GM19099 (cell line): ENCODE results near the gene DIAPH2.

Experiments used
- POLR2A ChIP-seq: IDR thresholded peaks from 3 replicates; pipeline ENCODE4 v1.6.1; 2011; ENCODE audit warnings: low read depth; ENCODE audit not compliant: insufficient read length; ENCODE audit errors: extremely low read depth

Gene DIAPH2

DNA sequence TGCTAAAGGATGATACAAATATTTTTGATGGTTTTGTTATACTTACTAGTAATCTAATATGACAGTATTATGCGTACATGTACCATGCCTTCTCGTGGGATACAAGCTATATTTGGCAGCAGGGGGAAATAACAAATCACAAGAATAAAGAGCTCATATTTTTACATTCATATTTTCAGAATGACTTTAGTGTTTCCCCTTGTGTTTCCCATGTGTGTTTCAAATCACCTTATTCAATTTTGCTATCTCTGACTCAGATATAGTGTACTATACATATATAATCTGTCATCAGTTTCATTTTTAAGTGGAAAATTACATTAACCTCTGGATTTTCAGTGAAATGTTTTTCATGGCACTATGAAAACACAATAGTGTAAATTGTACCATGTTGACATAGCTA lies 345.8 kb downstream of the DIAPH2 start:
- TF ChIP-seq POLR2A, result no peak

DNA sequence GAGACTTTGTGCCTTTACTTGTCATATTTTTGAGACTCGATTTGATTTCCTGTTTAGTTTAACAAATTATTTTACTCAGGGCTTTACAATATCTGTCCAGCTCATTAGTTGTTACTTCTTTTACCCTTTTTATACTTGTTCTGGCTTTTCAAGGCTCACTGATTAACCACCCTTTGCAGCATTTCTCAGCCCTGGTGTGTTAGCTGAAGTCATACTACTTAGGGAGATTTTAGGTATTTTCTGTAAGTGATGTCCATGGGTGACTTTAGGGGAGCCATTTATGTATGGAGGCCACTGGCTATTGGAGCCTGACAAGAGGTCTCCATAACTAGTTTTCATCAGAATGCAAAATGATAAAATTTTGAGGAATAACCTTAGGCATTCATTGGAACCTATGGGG lies 346.3 kb downstream of the DIAPH2 start:
- TF ChIP-seq POLR2A, result no peak

DNA sequence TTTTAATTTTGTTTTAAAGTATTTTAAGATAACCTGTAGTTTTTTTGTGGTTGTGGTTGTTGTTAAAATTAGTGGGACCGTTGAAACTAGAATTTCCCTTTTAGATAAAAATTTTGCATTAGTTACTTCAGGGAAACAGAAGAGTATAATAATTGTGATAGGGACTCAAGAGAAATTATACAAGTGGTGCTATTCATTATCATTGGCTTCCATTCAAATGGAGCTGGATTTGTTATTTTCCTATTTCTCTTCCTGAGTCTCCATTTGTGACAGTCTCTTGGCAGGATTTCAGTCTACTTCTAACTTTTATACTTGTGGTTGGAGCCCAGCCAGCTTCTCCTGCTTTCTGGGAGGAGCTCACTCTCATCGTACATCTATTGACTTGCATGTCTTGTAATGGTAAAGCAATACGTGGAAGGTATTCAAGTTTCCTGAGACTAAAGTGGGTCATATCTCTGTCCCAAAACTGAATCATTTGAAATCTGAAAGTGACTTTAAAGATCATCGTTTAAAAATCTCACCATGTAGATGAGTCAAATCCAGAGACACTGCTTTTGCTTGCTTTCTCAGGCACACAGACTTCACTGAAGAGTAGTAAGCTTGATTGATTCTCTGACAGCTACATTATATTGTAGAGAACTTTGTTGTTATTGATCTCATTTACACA lies 354.9 kb downstream of the DIAPH2 start:
- TF ChIP-seq POLR2A, result no peak

DNA sequence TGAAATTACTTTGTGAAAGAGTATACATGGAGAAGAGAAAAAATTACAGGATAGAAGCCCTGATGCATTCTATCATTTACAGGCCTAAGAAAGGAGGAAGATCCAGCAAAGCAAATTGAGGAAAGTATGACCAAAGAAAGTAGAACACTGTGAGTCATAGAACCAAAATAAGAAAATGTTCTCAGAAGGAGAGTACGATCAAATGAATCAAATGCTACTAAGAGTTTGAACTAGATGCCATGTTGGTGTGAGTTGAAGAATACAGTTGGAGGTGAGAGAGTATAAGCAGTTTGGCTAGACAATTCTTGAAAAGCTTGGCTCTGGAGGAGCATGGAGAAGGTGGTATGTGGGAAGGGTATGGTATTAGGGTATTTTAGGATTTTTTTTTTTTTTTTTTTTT lies 360.8 kb downstream of the DIAPH2 start:
- TF ChIP-seq POLR2A, result no peak

DNA sequence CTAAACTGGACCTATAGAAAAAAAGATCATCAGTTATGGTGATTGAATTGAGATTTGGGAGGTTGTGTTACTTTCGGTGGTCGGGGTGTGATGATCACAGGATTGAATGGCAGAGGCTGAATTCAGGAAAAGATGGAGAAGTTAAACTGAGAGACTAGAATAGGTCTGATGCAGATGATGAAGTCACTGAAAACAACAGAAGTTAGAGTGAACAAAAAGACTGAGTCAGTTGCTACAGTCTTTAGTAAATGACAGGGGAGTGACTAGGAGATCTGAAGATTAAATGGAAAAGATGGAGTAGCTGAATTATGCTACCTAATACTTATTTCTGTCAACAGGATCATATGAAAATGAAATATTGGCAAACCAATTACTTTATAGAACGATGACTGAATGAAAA lies 362.2 kb downstream of the DIAPH2 start:
- TF ChIP-seq POLR2A, result no peak

DNA sequence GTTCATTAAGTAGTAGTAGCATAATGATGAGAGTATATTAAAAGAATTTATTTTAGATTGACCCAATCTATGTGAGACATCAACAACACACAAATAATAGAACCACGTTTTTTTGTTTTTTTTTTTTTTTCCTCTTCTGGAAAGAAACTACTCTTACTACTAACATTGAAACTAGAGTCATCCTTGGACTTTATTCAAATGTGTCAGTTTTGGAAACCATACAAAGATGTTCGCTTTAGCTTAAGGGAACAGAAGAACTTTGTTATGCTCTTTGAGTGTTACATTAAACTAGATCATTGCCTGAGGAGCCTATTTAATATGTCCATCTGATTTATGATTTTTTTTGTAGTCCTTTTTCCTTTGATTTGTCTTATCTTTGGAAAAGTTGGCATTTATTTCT lies 365.8 kb downstream of the DIAPH2 start:
- TF ChIP-seq POLR2A, result no peak

DNA sequence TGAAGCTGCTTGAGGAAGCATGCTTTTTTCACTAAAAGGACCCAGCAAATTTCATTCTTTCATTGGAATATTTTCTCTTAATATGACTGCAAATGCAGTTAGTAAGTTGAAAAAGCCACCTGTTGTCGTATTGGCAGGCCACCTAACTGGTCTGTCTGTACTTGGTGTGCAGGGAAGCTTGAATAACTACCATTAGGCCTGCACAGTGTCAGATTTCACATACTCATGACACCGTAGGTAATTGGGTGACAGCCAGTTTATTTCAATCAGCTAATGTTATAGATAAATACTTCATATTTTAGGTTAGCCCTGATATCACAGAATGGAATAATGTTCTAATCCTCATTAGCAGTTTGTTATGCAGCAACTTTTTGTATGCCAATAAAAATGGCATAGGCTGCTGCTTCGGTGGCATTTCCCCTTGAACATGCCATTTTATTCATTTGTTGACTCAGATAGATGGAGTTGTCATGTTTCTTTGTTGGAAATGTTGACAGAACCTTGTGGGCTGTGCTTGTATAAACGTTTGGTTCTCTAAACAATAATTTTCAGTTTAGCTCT lies 372.8 kb downstream of the DIAPH2 start:
- no peak for TF ChIP-seq POLR2A

DNA sequence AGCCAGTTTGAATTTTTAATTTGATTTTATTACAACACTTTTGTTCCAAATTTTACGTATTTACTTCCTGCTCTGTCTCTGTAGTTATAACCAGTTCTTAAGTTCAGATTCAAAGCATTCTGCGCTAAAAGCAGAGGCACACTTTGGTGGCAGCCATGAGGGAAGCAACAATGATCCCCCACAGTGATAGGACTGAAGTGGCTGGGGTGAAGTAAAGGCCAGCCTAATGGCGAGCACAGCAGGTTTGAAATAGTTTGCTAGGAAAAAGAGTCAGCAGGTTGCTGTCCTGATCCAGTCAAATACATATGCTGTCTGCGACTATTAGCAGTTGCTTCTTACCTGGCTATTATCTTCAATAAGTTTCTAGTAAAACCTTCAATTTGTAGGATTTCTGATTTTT lies 375.4 kb downstream of the DIAPH2 start:
- no peak for TF ChIP-seq POLR2A

DNA sequence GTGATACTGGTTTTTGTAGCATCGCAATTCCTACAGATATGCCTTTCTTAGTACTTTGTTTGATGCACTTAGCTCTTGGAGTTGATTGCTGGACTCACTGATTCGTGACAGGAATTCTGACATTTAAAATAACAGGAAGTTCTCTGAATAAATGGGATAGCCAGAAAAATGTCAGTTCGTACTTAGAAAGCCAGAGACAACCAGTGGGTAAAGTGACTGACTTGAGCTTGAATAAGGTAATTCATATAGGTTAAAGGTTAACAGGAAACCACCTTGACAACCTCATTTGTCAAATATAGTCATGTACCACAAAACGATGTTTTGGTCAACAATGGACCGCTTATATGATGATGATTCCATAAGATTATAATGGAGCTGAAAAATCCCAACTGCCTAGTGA lies 380.4 kb downstream of the DIAPH2 start:
- no peak for TF ChIP-seq POLR2A

DNA sequence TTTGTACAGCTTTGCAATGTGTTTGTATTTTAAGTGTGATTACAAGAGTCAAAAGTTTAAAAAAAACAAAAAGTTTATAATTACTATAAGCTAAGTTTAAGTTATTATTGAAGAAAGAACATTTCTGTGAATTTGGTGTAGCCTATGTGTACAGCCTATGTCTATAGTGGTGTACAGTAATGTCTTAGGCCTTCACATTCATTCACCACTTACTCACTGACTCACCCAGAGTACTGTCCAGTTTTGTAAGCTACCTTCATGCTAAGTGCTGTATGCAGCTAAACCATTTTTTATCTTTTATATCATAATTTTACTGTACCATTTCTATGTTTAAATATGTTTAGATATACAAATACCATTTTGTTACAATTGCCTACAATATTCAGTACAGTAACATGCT lies 381.3 kb downstream of the DIAPH2 start:
- no peak for TF ChIP-seq POLR2A

DNA sequence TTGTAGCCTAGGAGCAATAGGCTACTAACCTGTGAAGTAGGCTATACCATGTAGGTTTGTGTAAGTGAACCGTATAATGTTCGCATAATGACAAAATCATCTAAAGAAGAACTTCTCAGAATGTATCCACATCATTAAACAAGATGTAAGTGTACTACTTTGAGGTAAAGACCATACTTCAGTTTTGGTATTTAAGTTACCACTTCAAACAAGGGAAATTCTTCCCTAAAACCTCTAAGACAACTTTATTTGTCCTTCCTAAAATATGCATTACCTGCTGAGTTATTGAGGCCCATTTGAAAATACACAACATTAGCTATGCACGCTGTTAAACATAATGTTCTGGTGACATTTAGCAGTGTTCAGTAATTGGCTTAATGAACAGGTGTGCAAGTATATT lies 381.7 kb downstream of the DIAPH2 start:
- no peak for TF ChIP-seq POLR2A

DNA sequence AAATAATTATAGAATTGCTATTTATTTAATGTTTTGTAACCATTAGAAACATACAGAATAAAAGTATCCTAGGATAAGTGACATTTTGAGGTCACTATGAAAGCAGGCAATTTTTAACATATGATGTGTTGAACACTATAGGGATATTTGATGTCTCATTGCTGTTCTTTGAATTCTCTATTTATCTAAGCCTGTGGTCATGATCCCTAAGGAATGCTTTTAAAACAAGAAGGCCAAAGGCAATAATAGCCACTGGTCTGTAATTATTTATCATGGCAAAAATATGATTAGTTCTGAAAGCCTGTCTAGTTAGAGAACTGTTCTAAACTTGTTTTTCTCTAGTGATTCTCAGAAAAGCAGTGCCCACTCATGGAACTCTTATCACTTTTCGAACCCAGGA lies 385.7 kb downstream of the DIAPH2 start:
- no peak for TF ChIP-seq POLR2A

DNA sequence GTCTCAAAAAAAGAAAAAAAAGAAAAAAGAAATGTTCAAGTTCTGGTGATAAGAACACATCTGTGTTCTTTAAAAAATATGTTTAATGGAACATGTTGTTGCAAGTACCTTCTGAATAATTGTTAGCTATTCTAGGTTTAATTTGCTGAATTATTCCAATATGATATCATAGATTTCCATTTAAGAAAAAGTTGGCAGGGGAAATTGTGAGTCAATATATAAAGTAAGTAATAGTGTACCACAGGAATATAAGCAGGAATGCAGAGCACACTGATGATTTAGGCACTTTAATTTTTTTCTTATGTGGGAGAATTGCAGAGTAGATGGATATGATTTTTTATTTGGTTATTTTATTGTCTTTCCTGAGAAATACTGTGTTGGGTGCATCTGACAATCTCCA lies 389.8 kb downstream of the DIAPH2 start:
- no peak for TF ChIP-seq POLR2A

DNA sequence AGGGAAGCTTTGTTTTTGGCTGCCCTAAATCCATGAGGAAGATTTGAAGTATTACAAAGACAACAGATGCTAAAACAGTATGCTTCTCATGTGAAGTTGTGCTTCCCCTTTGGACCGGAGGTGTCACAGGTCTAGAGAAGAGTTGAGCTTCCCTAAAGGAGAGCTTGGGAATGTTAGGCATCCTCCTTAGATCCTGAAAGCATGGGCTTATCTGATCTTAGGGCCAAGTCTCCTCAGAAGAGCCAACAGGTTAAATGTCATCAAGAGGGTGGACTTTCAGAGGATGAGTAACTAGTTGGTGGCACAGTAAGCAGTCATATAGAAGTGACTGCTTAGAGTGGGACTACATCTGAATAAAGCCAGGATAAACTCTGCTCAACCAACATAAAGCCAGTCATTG lies 404.5 kb downstream of the DIAPH2 start:
- TF ChIP-seq POLR2A, result no peak

DNA sequence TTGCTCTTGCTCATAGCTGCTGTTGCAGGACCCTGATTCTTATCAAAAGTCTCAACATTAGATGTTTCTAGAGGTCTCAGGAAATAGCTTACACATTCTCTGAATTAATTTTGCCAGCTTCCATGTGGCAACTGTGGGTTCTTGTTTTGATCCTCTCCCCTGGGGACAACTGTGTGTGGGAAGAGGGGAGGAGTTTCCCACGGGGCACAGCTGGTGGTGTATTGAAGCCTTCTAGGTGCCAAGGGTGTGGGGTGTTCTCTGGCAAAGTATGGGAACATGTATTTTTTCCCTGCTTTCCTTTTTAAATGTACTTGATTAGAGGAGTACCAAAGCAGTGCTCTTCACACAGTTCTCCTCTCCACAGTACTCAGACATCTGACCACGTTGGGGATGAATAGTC lies 411.7 kb downstream of the DIAPH2 start:
- no peak for TF ChIP-seq POLR2A

DNA sequence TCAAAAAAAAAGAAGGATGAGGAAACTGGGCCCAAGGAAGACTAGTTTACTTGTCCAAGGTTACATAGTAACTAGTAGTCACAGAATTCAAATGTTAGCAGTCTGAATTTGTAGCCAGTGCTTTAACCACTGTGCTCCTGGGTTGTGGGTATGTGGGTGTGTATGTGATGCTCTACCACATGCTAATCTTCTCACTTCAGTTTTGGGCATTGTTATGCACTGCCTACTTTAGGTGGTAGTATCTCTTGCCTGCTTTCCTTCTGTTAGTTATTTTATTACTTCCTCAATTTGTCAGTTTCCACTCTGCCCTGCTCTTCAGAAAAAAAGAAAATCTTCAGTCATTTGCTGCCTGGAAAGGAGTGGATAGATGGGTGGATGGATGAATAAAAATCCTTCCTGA lies 418.3 kb downstream of the DIAPH2 start:
- no peak for TF ChIP-seq POLR2A

DNA sequence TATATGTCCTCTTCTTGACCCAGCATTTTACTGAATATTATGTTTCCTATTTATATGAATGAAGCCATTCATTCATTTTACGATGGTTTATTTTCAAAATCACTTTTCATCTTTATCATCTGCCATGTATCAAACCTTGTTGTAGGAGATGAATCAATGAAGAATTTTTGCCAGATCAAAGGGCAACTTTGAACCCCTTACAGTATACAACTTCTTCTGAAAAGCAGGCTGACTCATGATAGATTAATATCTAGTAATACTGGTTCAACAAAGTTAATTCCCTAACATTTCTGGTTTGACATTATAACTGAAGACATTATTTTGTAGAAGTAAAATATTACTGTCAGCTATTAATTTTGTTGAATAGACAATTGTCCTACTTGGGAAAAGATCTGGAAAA lies 425.1 kb downstream of the DIAPH2 start:
- no peak for TF ChIP-seq POLR2A
